NB4 (cell line): ENCODE results near the gene ZBTB43.

Experiments
- TF ChIP-seq, protein P1 (sequence below): IDR thresholded peaks from one replicate; pipeline ENCODE4 v1.5.1; 2012; ENCODE audit warnings: low read depth, low read length
- TF ChIP-seq, protein P2 (sequence below): IDR thresholded peaks from 2 replicates; pipeline ENCODE4 v1.6.1; 2011; ENCODE audit warnings: low read depth, low read length

DNA sequence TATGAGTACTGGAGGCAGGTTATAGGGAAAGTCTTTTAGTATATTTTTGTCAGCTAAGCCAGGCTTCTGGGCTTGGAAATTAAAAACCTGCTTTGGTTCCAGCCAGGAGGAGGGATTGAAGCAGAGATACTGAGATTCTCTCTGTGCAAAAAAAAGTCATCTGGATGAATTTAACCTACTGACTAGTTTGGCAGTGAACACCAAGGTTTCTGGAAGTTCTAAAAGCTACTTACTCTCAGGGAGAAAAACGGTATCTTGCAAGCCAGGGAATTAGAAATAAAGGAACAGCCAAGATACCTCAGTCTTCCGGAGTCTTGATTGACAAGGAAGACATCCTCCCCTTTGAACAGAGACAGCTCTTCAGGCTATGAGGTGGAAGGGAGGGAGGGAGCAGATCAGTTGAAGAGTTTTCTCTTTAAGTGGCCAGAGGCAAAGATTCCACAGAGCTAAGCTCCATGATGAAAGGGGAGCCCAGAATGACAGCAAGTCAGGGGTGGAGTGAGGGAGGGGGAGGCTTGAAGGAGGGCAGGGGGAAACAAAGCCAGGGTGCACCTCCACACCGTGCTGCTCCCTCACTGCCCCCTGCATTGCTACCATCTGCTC lies 47.3 kb downstream of the ZBTB43 start:
- TF ChIP-seq, protein P1, sequence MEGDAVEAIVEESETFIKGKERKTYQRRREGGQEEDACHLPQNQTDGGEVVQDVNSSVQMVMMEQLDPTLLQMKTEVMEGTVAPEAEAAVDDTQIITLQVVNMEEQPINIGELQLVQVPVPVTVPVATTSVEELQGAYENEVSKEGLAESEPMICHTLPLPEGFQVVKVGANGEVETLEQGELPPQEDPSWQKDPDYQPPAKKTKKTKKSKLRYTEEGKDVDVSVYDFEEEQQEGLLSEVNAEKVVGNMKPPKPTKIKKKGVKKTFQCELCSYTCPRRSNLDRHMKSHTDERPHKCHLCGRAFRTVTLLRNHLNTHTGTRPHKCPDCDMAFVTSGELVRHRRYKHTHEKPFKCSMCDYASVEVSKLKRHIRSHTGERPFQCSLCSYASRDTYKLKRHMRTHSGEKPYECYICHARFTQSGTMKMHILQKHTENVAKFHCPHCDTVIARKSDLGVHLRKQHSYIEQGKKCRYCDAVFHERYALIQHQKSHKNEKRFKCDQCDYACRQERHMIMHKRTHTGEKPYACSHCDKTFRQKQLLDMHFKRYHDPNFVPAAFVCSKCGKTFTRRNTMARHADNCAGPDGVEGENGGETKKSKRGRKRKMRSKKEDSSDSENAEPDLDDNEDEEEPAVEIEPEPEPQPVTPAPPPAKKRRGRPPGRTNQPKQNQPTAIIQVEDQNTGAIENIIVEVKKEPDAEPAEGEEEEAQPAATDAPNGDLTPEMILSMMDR, result no peak
- TF ChIP-seq, protein P2, sequence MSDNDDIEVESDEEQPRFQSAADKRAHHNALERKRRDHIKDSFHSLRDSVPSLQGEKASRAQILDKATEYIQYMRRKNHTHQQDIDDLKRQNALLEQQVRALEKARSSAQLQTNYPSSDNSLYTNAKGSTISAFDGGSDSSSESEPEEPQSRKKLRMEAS, result no peak
